ENCODE data around the gene CSTB.

The CSTB gene

DNA sequence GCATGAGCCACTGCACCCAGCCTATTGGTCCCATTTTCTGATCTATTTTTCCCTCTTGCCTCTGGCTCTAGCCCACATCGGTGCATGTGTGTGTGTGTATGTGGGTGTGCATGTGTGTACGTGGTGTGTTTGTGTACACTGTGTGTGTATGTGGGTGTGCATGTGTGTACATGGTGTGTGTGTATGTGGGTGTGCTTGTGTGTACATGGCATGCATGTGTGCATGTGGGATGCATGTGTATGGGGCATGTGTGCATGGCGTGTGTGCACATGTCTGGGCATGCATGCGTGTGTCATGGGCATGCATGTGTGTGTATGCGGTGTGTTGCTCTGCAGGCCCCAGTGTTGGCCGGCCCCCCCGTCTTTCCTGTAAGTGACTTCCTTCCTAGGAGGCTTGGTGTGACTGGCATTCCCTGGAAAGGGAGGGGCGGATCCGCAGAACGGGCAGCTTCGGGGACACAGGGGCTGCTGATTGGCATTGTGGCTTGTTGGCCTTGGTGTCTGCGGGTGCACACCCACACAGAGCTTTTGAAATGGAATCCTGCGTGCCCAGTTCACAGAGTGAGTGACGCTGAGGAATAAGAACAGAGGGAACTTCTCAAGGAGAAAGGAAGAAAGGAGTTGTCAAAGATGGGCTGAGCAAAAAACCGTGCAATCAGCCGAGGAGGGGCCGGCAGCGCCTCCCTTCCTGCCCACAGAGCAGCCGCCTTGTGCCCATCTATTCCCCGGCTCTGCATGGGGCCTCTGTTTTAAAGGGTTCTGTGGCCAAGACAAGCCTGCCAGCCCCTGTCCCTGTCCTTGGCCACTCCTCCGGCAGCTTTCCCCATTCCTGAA lies 49.2 kb downstream of the CSTB start:
- no peak for DNase-seq

Measured in stimulated activated CD4-positive, alpha-beta T cell treated with anti-CD3 and anti-CD28 coated beads, Interleukin-2, amount 100 ng/mL, for 24 hours (primary cell).